ENCODE data around the gene FAM210B.
A peak's percentile ranks its signal among the peaks of the same experiment; 100 is the strongest.

Gene FAM210B

GRCh38 chr20:56368351-56369134 is 9.8 kb downstream of the FAM210B start:
- in situ Hi-C loops (cut with HindIII; ENCODE audit: low pct_unique_long_range_greater_than_20kb, low sequenced_read_pairs): no loop called here
- no peak for DNase-seq (ENCODE audit: low read depth in 1 of 2, low spot score in 1 of 2)
- no peak for TF ChIP-seq JUND (IDR thresholded peaks at IDR 0.05; ENCODE audit: low read depth)

GRCh38 chr20:56369179-56369578 is 10.4 kb downstream of the FAM210B start:
- TF ChIP-seq JUND (IDR thresholded peaks at IDR 0.05; ENCODE audit: low read depth): no peak
- in situ Hi-C loops (cut with HindIII; ENCODE audit: low pct_unique_long_range_greater_than_20kb, low sequenced_read_pairs): no loop called here

GRCh38 chr20:56371977-56372376 is 13.2 kb downstream of the FAM210B start:
- no peak for DNase-seq (ENCODE audit: low read depth in 1 of 2, low spot score in 1 of 2)

More at GRCh38 chr20:56369179-56369578, 10.4 kb downstream of the FAM210B start:
- no peak for DNase-seq (ENCODE audit: low read depth in 1 of 2, low spot score in 1 of 2)

GRCh38 chr20:56372850-56373249 is 14.1 kb downstream of the FAM210B start:
- DNase-seq (ENCODE audit: low read depth in 1 of 2, low spot score in 1 of 2): no peak
- in situ Hi-C loops (cut with HindIII; ENCODE audit: low pct_unique_long_range_greater_than_20kb, low sequenced_read_pairs): no loop called here
- no peak for TF ChIP-seq JUND (IDR thresholded peaks at IDR 0.05; ENCODE audit: low read depth)

More at GRCh38 chr20:56371977-56372376, 13.2 kb downstream of the FAM210B start:
- in situ Hi-C loops (cut with HindIII; ENCODE audit: low pct_unique_long_range_greater_than_20kb, low sequenced_read_pairs): no loop called here
- no peak for TF ChIP-seq JUND (IDR thresholded peaks at IDR 0.05; ENCODE audit: low read depth)

GRCh38 chr20:56373942-56374341 is 15.2 kb downstream of the FAM210B start:
- peak in 1 of 2 experiments; percentile 32 for DNase-seq (ENCODE audit: low read depth in 1 of 2, low spot score in 1 of 2)
- TF ChIP-seq JUND (IDR thresholded peaks at IDR 0.05; ENCODE audit: low read depth): no peak
- in situ Hi-C loops (cut with HindIII; ENCODE audit: low pct_unique_long_range_greater_than_20kb, low sequenced_read_pairs): no loop called here

GRCh38 chr20:56376331-56376730 is 17.6 kb downstream of the FAM210B start:
- in situ Hi-C loops (cut with HindIII; ENCODE audit: low pct_unique_long_range_greater_than_20kb, low sequenced_read_pairs): no loop called here

GRCh38 chr20:56378386-56378785 is 19.6 kb downstream of the FAM210B start:
- in situ Hi-C loops (cut with HindIII; ENCODE audit: low pct_unique_long_range_greater_than_20kb, low sequenced_read_pairs): no loop called here
- no peak for DNase-seq (ENCODE audit: low read depth in 1 of 2, low spot score in 1 of 2)
- TF ChIP-seq JUND (IDR thresholded peaks at IDR 0.05; ENCODE audit: low read depth): no peak

More at GRCh38 chr20:56376331-56376730, 17.6 kb downstream of the FAM210B start:
- no peak for TF ChIP-seq JUND (IDR thresholded peaks at IDR 0.05; ENCODE audit: low read depth)
- no peak for DNase-seq (ENCODE audit: low read depth in 1 of 2, low spot score in 1 of 2)

GRCh38 chr20:56380375-56380774 is 21.6 kb downstream of the FAM210B start:
- in situ Hi-C loops (cut with HindIII; ENCODE audit: low pct_unique_long_range_greater_than_20kb, low sequenced_read_pairs): no loop called here
- no peak for DNase-seq (ENCODE audit: low read depth in 1 of 2, low spot score in 1 of 2)
- TF ChIP-seq JUND (IDR thresholded peaks at IDR 0.05; ENCODE audit: low read depth): no peak

- TF ChIP-seq JUND (IDR thresholded peaks at IDR 0.05; ENCODE audit: low read depth): no peak
- in situ Hi-C loops (cut with HindIII; ENCODE audit: low pct_unique_long_range_greater_than_20kb, low sequenced_read_pairs): no loop called here
- DNase-seq (ENCODE audit: low read depth in 1 of 2, low spot score in 1 of 2): no peak
Observed at GRCh38 chr20:56381501-56381900, 22.7 kb downstream of the FAM210B start.

GRCh38 chr20:56382696-56383095 is 23.9 kb downstream of the FAM210B start:
- in situ Hi-C loops (cut with HindIII; ENCODE audit: low pct_unique_long_range_greater_than_20kb, low sequenced_read_pairs): no loop called here
- no peak for DNase-seq (ENCODE audit: low read depth in 1 of 2, low spot score in 1 of 2)
- no peak for TF ChIP-seq JUND (IDR thresholded peaks at IDR 0.05; ENCODE audit: low read depth)

GRCh38 chr20:56383334-56383733 is 24.6 kb downstream of the FAM210B start:
- no peak for TF ChIP-seq JUND (IDR thresholded peaks at IDR 0.05; ENCODE audit: low read depth)
- in situ Hi-C loops (cut with HindIII; ENCODE audit: low pct_unique_long_range_greater_than_20kb, low sequenced_read_pairs): no loop called here
- no peak for DNase-seq (ENCODE audit: low read depth in 1 of 2, low spot score in 1 of 2)

- no peak for DNase-seq (ENCODE audit: low read depth in 1 of 2, low spot score in 1 of 2)
- in situ Hi-C loops (cut with HindIII; ENCODE audit: low pct_unique_long_range_greater_than_20kb, low sequenced_read_pairs): no loop called here
- no peak for TF ChIP-seq JUND (IDR thresholded peaks at IDR 0.05; ENCODE audit: low read depth)
Observed at GRCh38 chr20:56385130-56385529, 26.4 kb downstream of the FAM210B start.

GRCh38 chr20:56386219-56386618 is 27.4 kb downstream of the FAM210B start:
- no peak for DNase-seq (ENCODE audit: low read depth in 1 of 2, low spot score in 1 of 2)
- in situ Hi-C loops (cut with HindIII; ENCODE audit: low pct_unique_long_range_greater_than_20kb, low sequenced_read_pairs): no loop called here
- no peak for TF ChIP-seq JUND (IDR thresholded peaks at IDR 0.05; ENCODE audit: low read depth)

- in situ Hi-C loops (cut with HindIII; ENCODE audit: low pct_unique_long_range_greater_than_20kb, low sequenced_read_pairs): no loop called here
- no peak for DNase-seq (ENCODE audit: low read depth in 1 of 2, low spot score in 1 of 2)
- no peak for TF ChIP-seq JUND (IDR thresholded peaks at IDR 0.05; ENCODE audit: low read depth)
Observed at GRCh38 chr20:56388882-56389281, 30.1 kb downstream of the FAM210B start.
